OCI-LY7 (cell line): Measurements from ENCODE around the gene TMEM132A. TPM values are rescaled to one million over a fixed set of nuclear protein-coding genes. Genes with fewer than 3 reads are reported as not detected.
A peak's percentile ranks its signal among the peaks of the same experiment; 100 is the strongest.

Source experiments
- BruUV-seq: library from RNA; stranded (reverse); fragments of 400-500 nt; replicated peaks from 2 replicates; lab custom pipeline; 2021; lab: Mats Ljungman, UMichigan
- CTCF ChIA-PET: fragments of 300-600 bp; sonication (Branson Sonifier 250); formaldehyde crosslinking; loops from one replicate; lab custom pipeline; 2022; ENCODE audit warnings: antibody characterized with exemption; ENCODE audit not compliant: unreplicated experiment; lab: Charles Lee
- POLR2A ChIA-PET: fragments of 300-600 bp; sonication (Branson Sonifier 250); formaldehyde crosslinking; loops from one replicate; lab custom pipeline; 2022; ENCODE audit warnings: antibody characterized with exemption; lab: Charles Lee
- DNase-seq: peaks from one replicate; pipeline ENCODE4 v3.0.0-alpha.2; 2015; ENCODE audit warnings: low spot score
- H2AFZ ChIP-seq: fragments of 200-600 bp; sonication (generic), shearing (Covaris generic); 2 replicates; pipeline ENCODE4 v1.6.1; 2014; ENCODE audit warnings: mild to moderate bottlenecking, antibody characterized with exemption, low read length, moderate library complexity
- H3K27ac ChIP-seq: fragments of 200-600 bp; sonication (generic); 2 replicates; pipeline ENCODE4 v1.5.1; 2014; ENCODE audit warnings: mixed run types, low read depth, mild to moderate bottlenecking, moderate library complexity, low read length, inconsistent platforms; ENCODE audit not compliant: poor library complexity, severe bottlenecking
- H3K36me3 ChIP-seq: fragments of 200-600 bp; sonication (generic); 2 replicates; pipeline ENCODE4 v1.6.1; 2014; ENCODE audit warnings: mild to moderate bottlenecking, antibody characterized with exemption, low read length, moderate library complexity, mixed read lengths; ENCODE audit not compliant: insufficient read depth
- H3K4me1 ChIP-seq: fragments of 200-600 bp; sonication (generic); 2 replicates; pipeline ENCODE4 v1.5.1; 2014; ENCODE audit warnings: mild to moderate bottlenecking, low read length; ENCODE audit not compliant: insufficient read depth, poor library complexity, severe bottlenecking
- H3K4me2 ChIP-seq: fragments of 200-600 bp; sonication (generic); 2 replicates; pipeline ENCODE4 v1.6.1; 2014; ENCODE audit warnings: mild to moderate bottlenecking, low read length
- H3K4me3 ChIP-seq: fragments of 200-600 bp; sonication (generic); 2 replicates; pipeline ENCODE4 v1.5.1; 2014; ENCODE audit warnings: mild to moderate bottlenecking, low read depth, low read length; ENCODE audit not compliant: poor library complexity, severe bottlenecking
- H3K79me2 ChIP-seq: fragments of 200-600 bp; sonication (generic); 2 replicates; pipeline ENCODE4 v1.6.1; 2016; ENCODE audit warnings: low read depth, mild to moderate bottlenecking, low read length, moderate library complexity, mixed read lengths; ENCODE audit not compliant: insufficient read depth
- H3K9me2 ChIP-seq: fragments of 200-600 bp; sonication (generic); 2 replicates; pipeline ENCODE4 v1.6.1; 2016; ENCODE audit warnings: mild to moderate bottlenecking, low read length, mixed read lengths; ENCODE audit not compliant: insufficient read depth
- H3K9me3 ChIP-seq: fragments of 200-600 bp; sonication (generic); 2 replicates; pipeline ENCODE4 v1.6.1; 2014; ENCODE audit warnings: mild to moderate bottlenecking, mixed run types, low read length, mixed read lengths
- H4K20me1 ChIP-seq: fragments of 200-600 bp; sonication (generic); 2 replicates; pipeline ENCODE4 v1.6.1; 2014; ENCODE audit warnings: mild to moderate bottlenecking, antibody characterized with exemption, low read length, moderate library complexity, mixed read lengths; ENCODE audit not compliant: insufficient read depth
- EZH2phosphoT487 ChIP-seq: fragments of 200-600 bp; sonication (generic); IDR thresholded peaks from 2 replicates; pipeline ENCODE4 v1.6.1; 2018; ENCODE audit warnings: low read depth, borderline replicate concordance, mild to moderate bottlenecking, mixed run types, antibody characterized with exemption, low read length, moderate library complexity, mixed read lengths
- intact Hi-C: fragments of 100-400 bp; cut with micrococcal nuclease; formaldehyde crosslinking; loops from one replicate; pipeline ENCODE4 v1.10.0; 2022; ENCODE audit not compliant: unreplicated experiment
- total RNA-seq, 2 experiments: library from RNA; depleted of rRNA in 1 of 2; stranded (reverse); fragments of >200 nt in 1 of 2; shearing (Covaris generic) in 1 of 2; gene quantifications; 2 replicates each; pipeline ENCODE4 v1.2.3, GENCODE V29; 2014 to 2022
- TF ChIP-seq, protein P1 (sequence below): fragments of 200-600 bp; sonication (generic); conservative IDR thresholded peaks from 2 replicates; pipeline ENCODE4 v1.5.1; 2014; ENCODE audit warnings: mild to moderate bottlenecking, antibody characterized with exemption, low read length, moderate library complexity, mixed read lengths

TMEM132A gene
- total RNA-seq, 2 experiments from 2014 or later: 5.5 to 8.9 TPM

GRCh38 chr11:60899046-60899936, 25.0 kb upstream of the TMEM132A start:
- Histone ChIP-seq H2AFZ (no peak overlapping the region), H3K36me3 (peaks cover 99% of the 10 kb centered on the region), H3K27ac (no peak overlapping the region), H3K4me3 (no peak overlapping the region), H3K4me1 (peaks cover 2% of the 10 kb centered on the region), H3K9me3 (no peaks in the 10 kb centered on the region), H3K4me2 (no peak overlapping the region), H3K79me2 (peaks cover 15% of the 10 kb centered on the region), H4K20me1 (peaks cover 12% of the 10 kb centered on the region), H3K9me2 (no peaks in the 10 kb centered on the region)
- intact Hi-C loops: loop anchor here (1.0 to 10.0 kb wide), 2 partner anchors 56 to 68 kb away; partner anchors contain the start of gene SLC15A3
- ChIA-PET CTCF (interaction anchor here (0.5 to 2.0 kb wide), 7 partner anchors 12 to 219 kb away, joined by 3 to 12 read pairs (median 4); partner anchors contain the start of genes TMEM109 and TMEM132A), POLR2A (no interaction called here)
- no peak for TF ChIP-seq EZH2phosphoT487
- TF ChIP-seq, protein P1, sequence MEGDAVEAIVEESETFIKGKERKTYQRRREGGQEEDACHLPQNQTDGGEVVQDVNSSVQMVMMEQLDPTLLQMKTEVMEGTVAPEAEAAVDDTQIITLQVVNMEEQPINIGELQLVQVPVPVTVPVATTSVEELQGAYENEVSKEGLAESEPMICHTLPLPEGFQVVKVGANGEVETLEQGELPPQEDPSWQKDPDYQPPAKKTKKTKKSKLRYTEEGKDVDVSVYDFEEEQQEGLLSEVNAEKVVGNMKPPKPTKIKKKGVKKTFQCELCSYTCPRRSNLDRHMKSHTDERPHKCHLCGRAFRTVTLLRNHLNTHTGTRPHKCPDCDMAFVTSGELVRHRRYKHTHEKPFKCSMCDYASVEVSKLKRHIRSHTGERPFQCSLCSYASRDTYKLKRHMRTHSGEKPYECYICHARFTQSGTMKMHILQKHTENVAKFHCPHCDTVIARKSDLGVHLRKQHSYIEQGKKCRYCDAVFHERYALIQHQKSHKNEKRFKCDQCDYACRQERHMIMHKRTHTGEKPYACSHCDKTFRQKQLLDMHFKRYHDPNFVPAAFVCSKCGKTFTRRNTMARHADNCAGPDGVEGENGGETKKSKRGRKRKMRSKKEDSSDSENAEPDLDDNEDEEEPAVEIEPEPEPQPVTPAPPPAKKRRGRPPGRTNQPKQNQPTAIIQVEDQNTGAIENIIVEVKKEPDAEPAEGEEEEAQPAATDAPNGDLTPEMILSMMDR: peak; percentile 99
- peak; percentile 51 for DNase-seq
- no TSS peak for BruUV-seq

DNA sequence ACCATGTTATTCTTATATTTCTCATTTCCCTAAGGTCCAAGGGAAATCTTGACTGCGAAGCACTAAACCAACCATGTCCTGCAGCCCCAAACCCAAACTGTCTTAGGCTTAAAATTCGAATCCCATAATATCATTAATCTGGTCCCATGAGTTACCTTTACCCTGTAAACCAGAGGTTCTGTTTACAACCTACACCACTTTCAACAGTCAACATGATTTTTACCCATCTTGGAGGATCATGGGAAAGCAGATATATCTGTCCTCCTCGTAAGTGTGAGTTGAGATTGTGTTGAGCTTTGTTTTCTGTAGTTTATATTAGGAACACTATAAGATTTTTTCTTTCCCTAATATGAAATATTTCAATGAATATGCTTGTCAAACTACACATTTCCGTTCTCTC, 24.3 kb upstream of the TMEM132A start:
- POLR2A ChIA-PET: no interaction called here
- H3K9me2 ChIP-seq: no peaks in the 10 kb centered on the region
- no peak overlapping the region for H3K27ac ChIP-seq
- no peaks in the 10 kb centered on the region for H3K9me3 ChIP-seq
- peaks cover 9% of the 10 kb centered on the region for H3K4me1 ChIP-seq
- TF ChIP-seq, protein P1: no peak
- no peak for TF ChIP-seq EZH2phosphoT487
- H2AFZ ChIP-seq: no peak overlapping the region
- intact Hi-C loops: loop anchor here (1.0 to 10.0 kb wide), 2 partner anchors 55 to 69 kb away; partner anchors contain the start of gene SLC15A3
- H3K4me3 ChIP-seq: no peak overlapping the region
- peaks cover 19% of the 10 kb centered on the region for H4K20me1 ChIP-seq
- peaks cover 22% of the 10 kb centered on the region for H3K79me2 ChIP-seq
- H3K36me3 ChIP-seq: peaks cover 99% of the 10 kb centered on the region
- H3K4me2 ChIP-seq: no peak overlapping the region
- DNase-seq: no peak
- CTCF ChIA-PET: interaction anchor here (0.5 to 2.0 kb wide), 6 partner anchors 12 to 218 kb away, joined by 3 to 12 read pairs (median 4); partner anchors contain the start of gene TMEM109
- no TSS peak for BruUV-seq
